HEK293 (cell line): Measurements from ENCODE around the gene DLGAP4.

Experiments
- CTCF ChIA-PET: fragments of 350-600 bp; formaldehyde crosslinking; extraction: SDS; loops from one replicate; lab custom pipeline; 2021; ENCODE audit warnings: antibody characterized with exemption; lab: Yijun Ruan, JAX
- POLR2A ChIA-PET: fragments of 300-600 bp; formaldehyde crosslinking; extraction: SDS; loops from one replicate; lab custom pipeline; 2020; ENCODE audit warnings: antibody characterized with exemption, inconsistent platforms; lab: Yijun Ruan, JAX
- H3K27ac ChIP-seq: fragments of 200-500 bp; sonication (Bioruptor generic); 2 replicates; pipeline ENCODE4 v1.5.1; 2014; ENCODE audit warnings: low read depth, low read length, control low read depth, inconsistent platforms; ENCODE audit errors: extremely low read depth
- H3K36me3 ChIP-seq, 2 experiments: fragments of 200-500 bp in 1 of 2; sonication (Bioruptor generic) in 1 of 2; 1 replicate in 1 of 2; 2 replicates in 1 of 2; pipeline ENCODE4 v1.5.1; 2014 to 2017; ENCODE audit warnings: inconsistent platforms in 2 of 2, low read length in 2 of 2; ENCODE audit not compliant: control insufficient read depth in 2 of 2, insufficient read depth in 1 of 2
- H3K4me1 ChIP-seq: fragments of 200-500 bp; sonication (Bioruptor generic); 2 replicates; pipeline ENCODE4 v1.5.1; 2014; ENCODE audit warnings: mild to moderate bottlenecking, low read length, inconsistent platforms; ENCODE audit not compliant: control insufficient read depth, insufficient read depth
- H3K4me3 ChIP-seq: 2 replicates; pipeline ENCODE4 v1.5.1; 2011; ENCODE audit warnings: low read depth, mild to moderate bottlenecking, control low read depth, low read length, moderate library complexity
- H3K9me3 ChIP-seq: fragments of 200-500 bp; sonication (Bioruptor generic); 2 replicates; pipeline ENCODE4 v1.5.1; 2014; ENCODE audit warnings: low read depth, low read length, inconsistent platforms; ENCODE audit not compliant: control insufficient read depth, insufficient read depth
- PATZ1 ChIP-seq: fragments of 450-650 bp; formaldehyde crosslinking; IDR thresholded peaks from 2 replicates; pipeline ENCODE4 v1.5.1; 2016; ENCODE audit warnings: missing biosample characterization, missing genetic modification characterization
- PRDM10 ChIP-seq: fragments of 450-650 bp; formaldehyde crosslinking; IDR thresholded peaks from 2 replicates; pipeline ENCODE4 v1.5.1; 2016; ENCODE audit warnings: missing biosample characterization, missing genetic modification characterization
- SP3 ChIP-seq: fragments of 450-650 bp; formaldehyde crosslinking; IDR thresholded peaks from 2 replicates; pipeline ENCODE4 v1.5.1; 2016; ENCODE audit warnings: missing biosample characterization, missing genetic modification characterization
- ZBTB44 ChIP-seq: fragments of 450-650 bp; IDR thresholded peaks from 2 replicates; pipeline ENCODE4 v1.5.1; 2018; ENCODE audit warnings: missing biosample characterization, mild to moderate bottlenecking, missing genetic modification characterization
- ZNF133 ChIP-seq: fragments of 450-650 bp; formaldehyde crosslinking; IDR thresholded peaks from 2 replicates; pipeline ENCODE4 v1.5.1; 2016; ENCODE audit warnings: missing biosample characterization, missing genetic modification characterization
- ZNF174 ChIP-seq: fragments of 450-650 bp; formaldehyde crosslinking; IDR thresholded peaks from 2 replicates; pipeline ENCODE4 v1.5.0; 2017; ENCODE audit warnings: missing biosample characterization, mild to moderate bottlenecking, missing genetic modification characterization
- ZNF239 ChIP-seq: fragments of 450-650 bp; formaldehyde crosslinking; IDR thresholded peaks from 2 replicates; pipeline ENCODE4 v1.5.1; 2016; ENCODE audit warnings: missing biosample characterization, missing genetic modification characterization
- ZNF280D ChIP-seq: fragments of 450-650 bp; formaldehyde crosslinking; IDR thresholded peaks from 2 replicates; pipeline ENCODE4 v1.5.1; 2016; ENCODE audit warnings: missing biosample characterization, missing genetic modification characterization
- ZNF354C ChIP-seq: fragments of 450-650 bp; formaldehyde crosslinking; IDR thresholded peaks from 2 replicates; pipeline ENCODE4 v1.5.1; 2016; ENCODE audit warnings: missing biosample characterization, missing genetic modification characterization, low read depth, borderline replicate concordance
- ZNF449 ChIP-seq: fragments of 450-650 bp; formaldehyde crosslinking; IDR thresholded peaks from 2 replicates; pipeline ENCODE4 v1.5.1; 2017; ENCODE audit warnings: missing biosample characterization, mild to moderate bottlenecking, missing genetic modification characterization, moderate library complexity
- ZNF510 ChIP-seq: fragments of 450-650 bp; formaldehyde crosslinking; IDR thresholded peaks from 2 replicates; pipeline ENCODE4 v1.5.1; 2018; ENCODE audit warnings: mild to moderate bottlenecking, missing genetic modification characterization, missing biosample characterization; ENCODE audit not compliant: insufficient replicate concordance

Gene DLGAP4

DNA sequence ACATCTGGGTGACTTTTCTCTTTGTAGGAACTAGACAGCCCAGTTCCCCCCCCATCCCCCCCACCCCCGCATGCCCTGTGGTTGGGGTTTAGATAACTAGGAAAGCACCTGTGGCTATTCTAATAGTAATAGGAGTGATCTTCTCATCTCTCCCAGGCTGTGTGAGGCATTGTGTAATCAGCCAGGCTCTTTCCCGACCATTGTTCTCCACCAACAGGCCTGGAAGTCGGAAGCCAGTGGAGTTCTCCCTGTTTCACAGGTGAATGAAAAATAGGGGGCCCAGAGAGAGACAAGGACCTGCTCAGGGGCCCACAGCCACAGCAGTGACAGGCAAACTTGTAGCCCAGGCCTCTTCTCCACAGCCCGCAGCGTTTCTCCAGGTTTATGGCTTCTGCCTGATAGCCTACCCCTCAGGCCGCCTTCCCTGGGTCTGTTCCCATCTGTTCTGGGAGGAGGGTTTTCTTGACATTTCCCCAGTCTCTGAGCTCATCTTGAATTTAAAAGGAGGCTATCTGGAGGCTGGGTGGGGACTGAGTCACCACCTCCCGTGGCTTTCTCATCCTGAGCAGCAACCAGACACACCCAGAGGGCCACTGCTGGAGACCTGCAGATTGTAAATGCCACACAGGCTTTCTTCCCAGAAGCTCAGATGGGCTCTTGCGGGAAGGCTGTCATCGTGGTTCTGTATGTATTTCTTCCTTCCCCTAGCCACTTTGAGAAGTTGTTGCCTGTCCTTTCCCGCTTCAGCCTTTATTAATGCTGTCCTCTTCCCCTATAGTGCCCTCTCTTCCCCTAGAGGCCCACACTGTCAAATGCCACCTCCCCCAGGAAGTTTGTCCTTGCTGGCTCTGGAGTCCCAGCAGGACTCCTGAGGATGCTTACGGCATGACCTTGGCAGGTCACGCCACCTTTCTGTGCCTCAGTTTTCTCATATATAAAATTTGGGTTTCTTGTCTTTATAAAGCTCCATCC lies 159.3 kb downstream of the DLGAP4 start (continued):
- TF ChIP-seq ZNF449 (tag by site-specific recombination) (no peak), ZNF174 (tag by site-specific recombination) (no peak), ZBTB44 (tag by site-specific recombination) (no peak), SP3 (peak; percentile 42), ZNF510 (tag by site-specific recombination) (no peak)

GRCh38 chr20:36466089-36466488 lies 159.9 kb downstream of the DLGAP4 start:
- H3K4me3 ChIP-seq: no peak overlapping the region
- H3K27ac ChIP-seq: no peak overlapping the region
- H3K4me1 ChIP-seq: peaks cover 31% of the 10 kb centered on the region
- TF ChIP-seq ZNF239 (tag by site-specific recombination): no peak
- no peak for TF ChIP-seq ZNF354C
- TF ChIP-seq PRDM10 (tag by site-specific recombination): no peak
- TF ChIP-seq ZNF133 (tag by site-specific recombination): no peak
- no peak for TF ChIP-seq ZNF280D
- TF ChIP-seq PATZ1 (tag by site-specific recombination): no peak
- no peaks in the 10 kb centered on the region for H3K9me3 ChIP-seq
- H3K36me3 ChIP-seq: no peaks in the 10 kb centered on the region
- POLR2A ChIA-PET: interaction anchor here (1.2 to 2.4 kb wide), 4 partner anchors 8 to 109 kb away, joined by 3 to 8 read pairs (median 4); no protein-coding TSS in a partner anchor
- CTCF ChIA-PET: interaction anchor here (0.6 to 1.9 kb wide), 9 partner anchors 26 to 441 kb away, joined by 3 to 6 read pairs (median 4); partner anchors contain the start of gene RAB5IF
